Hepatocyte (in vitro differentiated cells): Measurements from ENCODE around the gene IQGAP2. TPM values are rescaled to one million over a fixed set of nuclear protein-coding genes. Genes with fewer than 3 reads are reported as not detected.

Experiments
- DNase-seq: peaks from one replicate; pipeline ENCODE4 v3.0.0-alpha.2; 2016; ENCODE audit warnings: low spot score
- H2AFZ ChIP-seq: fragments of 200-600 bp; sonication (generic); 2 replicates; pipeline ENCODE4 v1.6.0; 2016; ENCODE audit warnings: antibody characterized with exemption, mild to moderate bottlenecking
- H3K27ac ChIP-seq: fragments of 200-600 bp; sonication (generic); 2 replicates; pipeline ENCODE4 v1.5.1; 2016; ENCODE audit warnings: mild to moderate bottlenecking
- H3K27me3 ChIP-seq: fragments of 200-600 bp; sonication (generic); 2 replicates; pipeline ENCODE4 v1.6.1; 2016
- H3K36me3 ChIP-seq: fragments of 200-600 bp; sonication (generic); replicated peaks from 2 replicates; pipeline ENCODE4 v1.5.1; 2016; ENCODE audit warnings: low read depth; ENCODE audit not compliant: insufficient read depth
- H3K4me1 ChIP-seq: fragments of 200-600 bp; sonication (generic); 2 replicates; pipeline ENCODE4 v1.5.1; 2016; ENCODE audit warnings: mild to moderate bottlenecking, moderate library complexity; ENCODE audit not compliant: insufficient read depth
- H3K4me2 ChIP-seq: fragments of 200-600 bp; sonication (generic); 2 replicates; pipeline ENCODE4 v1.6.0; 2016
- H3K4me3 ChIP-seq: fragments of 200-600 bp; sonication (generic); 2 replicates; pipeline ENCODE4 v1.5.1; 2016; ENCODE audit warnings: mild to moderate bottlenecking
- H3K79me2 ChIP-seq: fragments of 200-600 bp; sonication (generic); 2 replicates; pipeline ENCODE4 v1.6.0; 2017; ENCODE audit warnings: mild to moderate bottlenecking
- H3K9me2 ChIP-seq: fragments of 200-600 bp; sonication (generic); replicated peaks from 2 replicates; pipeline ENCODE4 v1.6.0; 2017; ENCODE audit warnings: mild to moderate bottlenecking; ENCODE audit not compliant: insufficient read depth
- H3K9me3 ChIP-seq: fragments of 200-600 bp; sonication (generic); 2 replicates; pipeline ENCODE4 v1.5.1; 2016; ENCODE audit warnings: low read depth, mild to moderate bottlenecking
- H4K20me1 ChIP-seq: fragments of 200-600 bp; sonication (generic); 2 replicates; pipeline ENCODE4 v1.6.0; 2016; ENCODE audit warnings: mild to moderate bottlenecking; ENCODE audit not compliant: insufficient read depth, poor library complexity, severe bottlenecking
- EZH2 ChIP-seq: fragments of 200-600 bp; sonication (generic); IDR thresholded peaks from 2 replicates; pipeline ENCODE4 v1.6.1; 2016; ENCODE audit warnings: antibody characterized with exemption, mild to moderate bottlenecking, borderline replicate concordance
- EZH2phosphoT487 ChIP-seq: fragments of 200-600 bp; sonication (generic); IDR thresholded peaks from one replicate; pipeline ENCODE4 v1.6.1; 2018; ENCODE audit warnings: antibody characterized with exemption, mild to moderate bottlenecking, low read depth, moderate library complexity; ENCODE audit not compliant: unreplicated experiment, severe bottlenecking
- WGBS: methylation state at CpG from one replicate; pipeline ENCODE4 v1.1.6; 2016; ENCODE audit warnings: low lambda C conversion rate; ENCODE audit errors: missing lambda C conversion rate; 5-methylcytosine and 5-hydroxymethylcytosine counted together
- polyA plus RNA-seq: library from polyadenylated mRNA; unstranded; fragments of >200 nt; fragmentation: Nextera tagmentation; extraction: Ambion mirVana; gene quantifications from 2 replicates; pipeline ENCODE4 v1.2.1, GENCODE V29; 2016
- total RNA-seq: library from RNA; depleted of rRNA; stranded (reverse); fragments of >200 nt; gene quantifications from 2 replicates; pipeline ENCODE4 v1.2.3, GENCODE V29; 2014
- TF ChIP-seq, protein P1 (sequence below): fragments of 200-600 bp; sonication (generic); IDR thresholded peaks from 2 replicates; pipeline ENCODE4 v1.5.1; 2016; ENCODE audit warnings: antibody characterized with exemption, mild to moderate bottlenecking; ENCODE audit not compliant: poor library complexity

Gene IQGAP2
- total and polyA plus RNA-seq, 2 experiments from 2014 or later, result 37.2 to 78.9 TPM

DNA sequence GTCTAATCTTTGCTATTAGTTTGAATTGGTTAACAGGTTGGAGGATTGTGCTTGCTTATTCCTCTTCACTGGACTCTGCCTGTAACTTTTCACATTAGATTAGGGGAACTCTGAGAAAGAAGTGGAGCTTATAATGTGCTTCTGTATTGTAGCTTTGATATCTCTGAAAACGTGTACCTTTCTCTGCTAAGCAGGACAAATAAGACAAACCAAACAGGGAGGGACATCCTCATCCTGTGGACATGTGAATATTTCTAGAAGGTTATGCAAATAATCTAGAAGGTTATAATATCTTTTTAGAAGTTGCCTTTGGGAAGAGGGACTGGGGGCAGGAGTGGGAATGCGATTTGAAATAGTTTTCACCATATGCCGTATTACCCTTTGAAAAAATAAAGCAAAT is 11.7 kb downstream of the IQGAP2 start:
- no peak overlapping the region for H2AFZ ChIP-seq
- no peaks in the 10 kb centered on the region for H4K20me1 ChIP-seq
- peaks cover 7% of the 10 kb centered on the region for H3K4me1 ChIP-seq
- no peak for DNase-seq
- H3K9me3 ChIP-seq, result no peaks in the 10 kb centered on the region
- no peaks in the 10 kb centered on the region for H3K9me2 ChIP-seq
- no peak overlapping the region for H3K4me3 ChIP-seq
- no peaks in the 10 kb centered on the region for H3K27me3 ChIP-seq
- WGBS, result 86% methylated on average over 3 of the region's 3 CpGs
- no peaks in the 10 kb centered on the region for H3K36me3 ChIP-seq
- H3K4me2 ChIP-seq, result no peak overlapping the region
- peaks cover 78% of the 10 kb centered on the region for H3K79me2 ChIP-seq
- no peak for TF ChIP-seq EZH2phosphoT487
- TF ChIP-seq, protein P1, sequence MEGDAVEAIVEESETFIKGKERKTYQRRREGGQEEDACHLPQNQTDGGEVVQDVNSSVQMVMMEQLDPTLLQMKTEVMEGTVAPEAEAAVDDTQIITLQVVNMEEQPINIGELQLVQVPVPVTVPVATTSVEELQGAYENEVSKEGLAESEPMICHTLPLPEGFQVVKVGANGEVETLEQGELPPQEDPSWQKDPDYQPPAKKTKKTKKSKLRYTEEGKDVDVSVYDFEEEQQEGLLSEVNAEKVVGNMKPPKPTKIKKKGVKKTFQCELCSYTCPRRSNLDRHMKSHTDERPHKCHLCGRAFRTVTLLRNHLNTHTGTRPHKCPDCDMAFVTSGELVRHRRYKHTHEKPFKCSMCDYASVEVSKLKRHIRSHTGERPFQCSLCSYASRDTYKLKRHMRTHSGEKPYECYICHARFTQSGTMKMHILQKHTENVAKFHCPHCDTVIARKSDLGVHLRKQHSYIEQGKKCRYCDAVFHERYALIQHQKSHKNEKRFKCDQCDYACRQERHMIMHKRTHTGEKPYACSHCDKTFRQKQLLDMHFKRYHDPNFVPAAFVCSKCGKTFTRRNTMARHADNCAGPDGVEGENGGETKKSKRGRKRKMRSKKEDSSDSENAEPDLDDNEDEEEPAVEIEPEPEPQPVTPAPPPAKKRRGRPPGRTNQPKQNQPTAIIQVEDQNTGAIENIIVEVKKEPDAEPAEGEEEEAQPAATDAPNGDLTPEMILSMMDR, result no peak
- no peak for TF ChIP-seq EZH2
- no peak overlapping the region for H3K27ac ChIP-seq

DNA sequence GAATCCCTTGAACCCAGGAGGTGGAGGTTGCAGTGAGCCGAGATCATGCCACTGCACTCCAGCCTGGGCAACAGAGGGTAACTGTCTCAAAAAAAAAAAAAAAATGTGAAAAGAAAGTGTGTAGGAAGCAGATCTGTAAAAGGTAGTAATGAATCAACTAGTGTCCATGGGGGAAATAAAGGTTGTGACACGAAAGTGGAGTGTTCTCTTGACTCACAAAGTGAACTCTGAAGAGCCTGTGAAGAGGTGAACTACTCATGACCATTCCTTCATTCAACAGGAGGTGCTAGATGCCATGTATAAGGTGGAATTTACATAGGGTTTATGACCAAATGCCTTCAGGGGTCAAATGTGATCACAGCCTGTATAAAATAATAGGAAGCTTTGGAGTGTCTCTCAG is 12.8 kb downstream of the IQGAP2 start:
- Histone ChIP-seq H3K79me2 (peaks cover 77% of the 10 kb centered on the region), H3K9me3 (no peaks in the 10 kb centered on the region), H3K4me2 (no peak overlapping the region), H2AFZ (no peak overlapping the region), H4K20me1 (no peaks in the 10 kb centered on the region), H3K27me3 (no peaks in the 10 kb centered on the region), H3K4me3 (no peak overlapping the region), H3K9me2 (no peaks in the 10 kb centered on the region), H3K36me3 (no peaks in the 10 kb centered on the region), H3K4me1 (peaks cover 5% of the 10 kb centered on the region), H3K27ac (no peak overlapping the region)
- WGBS, result 91% methylated on average over 2 of the region's 2 CpGs
- TF ChIP-seq, protein P1, result no peak
- TF ChIP-seq EZH2phosphoT487 (no peak), EZH2 (no peak)
- no peak for DNase-seq

DNA sequence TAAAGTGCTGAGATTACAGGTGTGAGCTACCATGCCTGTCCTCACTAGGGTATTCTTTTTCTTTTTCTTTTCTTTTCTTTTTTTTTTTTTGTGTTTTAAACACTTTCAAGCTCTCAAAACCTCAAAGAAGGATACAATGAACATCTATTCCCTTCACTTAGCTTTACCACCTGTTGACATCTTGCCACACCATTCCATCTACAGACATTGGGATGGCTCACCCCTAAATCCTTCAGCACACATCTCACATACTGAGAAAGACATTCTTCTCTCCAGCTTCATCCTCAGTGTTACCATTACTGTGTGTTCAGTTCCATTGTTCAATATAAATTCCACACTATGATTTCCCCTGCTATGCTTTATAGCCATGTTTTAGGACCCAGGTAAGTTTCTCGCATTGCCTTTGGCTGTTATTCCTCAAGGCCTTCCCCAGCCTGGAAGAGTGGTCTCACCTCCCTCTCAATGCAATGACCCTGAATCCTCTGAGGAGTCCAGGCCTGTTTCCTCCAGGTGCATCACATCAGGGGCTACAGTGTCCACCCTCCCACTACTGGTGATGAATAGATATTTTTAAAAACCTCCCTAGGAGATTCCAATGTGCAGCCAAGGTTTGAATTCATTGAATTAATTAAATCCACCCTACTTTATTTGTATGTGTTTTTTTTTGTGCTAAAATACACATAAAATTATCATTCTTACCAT is 16.7 kb downstream of the IQGAP2 start:
- Histone ChIP-seq H3K4me2 (no peak overlapping the region), H3K4me1 (peaks cover 5% of the 10 kb centered on the region), H3K9me2 (no peaks in the 10 kb centered on the region), H3K4me3 (no peak overlapping the region), H3K9me3 (no peaks in the 10 kb centered on the region), H3K27ac (no peak overlapping the region), H3K36me3 (no peaks in the 10 kb centered on the region), H2AFZ (no peak overlapping the region), H3K27me3 (no peaks in the 10 kb centered on the region), H4K20me1 (no peaks in the 10 kb centered on the region), H3K79me2 (peaks cover 54% of the 10 kb centered on the region)
- WGBS, result 100% methylated on average over 1 of the region's 1 CpG
- DNase-seq, result no peak
- TF ChIP-seq EZH2phosphoT487 (no peak), EZH2 (no peak)
- TF ChIP-seq, protein P1, result no peak
